Psoas muscle (tissue), 8 donors: ENCODE data around the gene IFNL3. TPM values are rescaled to one million over a fixed set of nuclear protein-coding genes. Genes with fewer than 3 reads are reported as not detected.

Experiments
- ATAC-seq, 4 donors: fragments of 200-7000 bp; cut with Tn5 transposase; one replicate each; pipeline ENCODE4 v1.9.1; 2020; ENCODE audit warnings: moderate library complexity in 3 of 4, mild to moderate bottlenecking in 2 of 4
- DNase-seq, 2 donors: peaks; one replicate each; pipeline ENCODE4 v3.0.0-alpha.2; 2020
- H3K27ac ChIP-seq: fragments of 200-600 bp; one replicate; pipeline ENCODE4 v1.8.0; 2022
- H3K27me3 ChIP-seq, 3 donors: fragments of 200-600 bp in 1 of 3; one replicate each; pipeline versions ENCODE4 v1.6.1 to v1.8.0; 2013 to 2022; ENCODE audit warnings: low read length in 2 of 3, mild to moderate bottlenecking in 2 of 3, moderate library complexity in 1 of 3; ENCODE audit not compliant: insufficient read depth in 3 of 3
- H3K36me3 ChIP-seq, 2 donors: fragments of 200-600 bp in 1 of 2; one replicate each; pipeline versions ENCODE4 v1.6.1 to v1.8.0; 2013 to 2022; ENCODE audit warnings: low read depth in 1 of 2, mild to moderate bottlenecking in 1 of 2, moderate library complexity in 1 of 2; ENCODE audit not compliant: insufficient read depth in 1 of 2
- H3K4me1 ChIP-seq: fragments of 200-600 bp; one replicate; pipeline ENCODE4 v1.8.0; 2022
- H3K4me3 ChIP-seq: fragments of 200-600 bp; one replicate; pipeline ENCODE4 v1.8.0; 2022; ENCODE audit warnings: mild to moderate bottlenecking
- H3K9me3 ChIP-seq: fragments of 200-600 bp; one replicate; pipeline ENCODE4 v1.8.0; 2022
- CTCF ChIP-seq: fragments of 200-600 bp; IDR thresholded peaks from one replicate; pipeline ENCODE4 v1.8.0; 2022; ENCODE audit warnings: antibody characterized with exemption
- WGBS, 3 donors: extraction: QIAGEN DNeasy Blood & Tissue Kit; methylation state at CpG; one replicate each; pipeline versions ENCODE4 v1.1.6 to v1.1.7; 2013; 5-methylcytosine and 5-hydroxymethylcytosine counted together
- intact Hi-C, 2 donors: fragments of 100-400 bp; cut with DNase I; formaldehyde crosslinking; loops; one replicate each; pipeline versions ENCODE4 v1.11.0 to v1.14.2; 2022
- polyA plus RNA-seq, 3 donors: library from polyadenylated mRNA; stranded (reverse); fragments of 200-250 nt; gene quantifications; one replicate each; pipeline ENCODE4 v1.2.3, GENCODE V29; 2013
- total RNA-seq, 4 donors: library from RNA; stranded (reverse); fragmentation: NEBNext Ultra II Directional in 2 of 4; extraction: Animal tissue kit (Norgen Biotek cat#: 25700) in 2 of 4; gene quantifications; one replicate each; pipeline versions ENCODE4 v1.2.1 to v1.2.4, GENCODE V29; 2021 to 2023
- donor health status: healthy with polysubstance abuse.
- donor health status: DM: no; HTN: no; CAD: no; lungs with moderate emphysema.
- donor health status: Bipolar disorder and iron deficiency.
- donor health status: healthy.
- donor health status: DM: yes; HTN: yes; CAD: no.
- donor health status: DM: no; HTN: no; CAD: no.
- donor health status: DM: no; HTN: no; CAD: no.
- donor health status: DM: yes; HTN: yes; CAD: no.

The IFNL3 gene
- total and polyA plus RNA-seq, 7 donors = not detected

DNA sequence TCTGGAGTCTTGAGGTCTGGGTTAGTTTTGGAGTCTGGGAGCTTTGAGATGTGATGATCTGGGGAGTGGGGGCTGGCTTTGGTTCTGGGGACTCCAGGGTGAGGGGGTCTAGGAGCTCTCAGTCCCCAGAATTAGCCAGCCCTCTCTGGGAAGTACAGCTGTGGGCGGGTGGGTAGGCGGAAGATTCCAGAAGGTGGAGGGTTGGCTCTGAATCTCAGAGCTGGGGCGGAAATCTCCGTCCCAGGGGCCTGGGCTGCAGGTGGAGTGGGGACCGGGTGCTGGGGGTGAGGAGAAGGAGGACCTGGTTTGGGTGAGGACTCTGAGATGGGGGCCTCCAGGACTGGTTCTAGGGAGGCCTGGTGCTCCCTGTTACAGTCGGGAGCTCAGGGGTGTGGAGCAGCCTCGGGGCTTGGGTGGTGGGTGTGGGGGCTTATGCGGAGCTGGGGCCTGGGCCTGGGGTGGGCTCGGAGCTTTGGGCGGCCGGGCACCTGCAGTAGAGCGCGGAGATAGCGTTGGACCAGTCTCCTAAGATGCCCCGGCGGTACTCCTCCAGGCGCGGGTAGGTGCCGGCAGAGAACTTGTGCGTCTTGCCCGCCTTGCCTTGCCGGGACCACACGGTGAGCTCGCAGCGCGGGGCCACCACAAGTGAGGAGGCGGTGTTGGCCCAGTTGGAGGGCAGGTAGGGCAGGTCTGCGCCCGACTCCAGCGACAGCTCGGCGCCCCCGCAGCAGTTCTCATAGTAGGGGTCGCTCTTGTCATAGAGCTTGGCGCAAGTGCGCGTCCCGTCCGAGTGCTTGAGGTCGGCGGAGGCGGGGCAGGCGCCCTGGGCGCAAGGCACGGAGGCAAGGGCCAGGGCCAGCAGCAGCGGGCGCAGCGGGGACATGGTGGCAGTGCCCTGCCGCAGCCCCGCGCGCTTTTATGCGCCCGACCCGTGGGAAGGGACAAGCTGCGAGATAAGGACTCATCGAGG is 41.1 kb downstream of the IFNL3 start, which contains the start of gene SYCN:
Gene SYCN (minus strand): TSS at position 892 of the 970 bp plus-strand sequence. CDS start 9 bp downstream, at position 883.
- Histone ChIP-seq H3K36me3 (no peaks in the 10 kb centered on the region), H3K9me3 (no peaks in the 10 kb centered on the region), H3K4me3 (no peak within 1 kb of the TSS), H3K27me3 (peaks cover 0 to 83% (median 30%) of the 10 kb centered on the region in 3 donors), H3K4me1 (no peaks in the 10 kb centered on the region), H3K27ac (no peak within 1 kb of the TSS)
- TF ChIP-seq CTCF = no peak
- 19 to 21% (median 19%) methylated on average over 48 to 57 of the region's 57 CpGs for WGBS, 3 donors
- DNase-seq (no peak), ATAC-seq (no peak)
- intact Hi-C loops = no loop called here

DNA sequence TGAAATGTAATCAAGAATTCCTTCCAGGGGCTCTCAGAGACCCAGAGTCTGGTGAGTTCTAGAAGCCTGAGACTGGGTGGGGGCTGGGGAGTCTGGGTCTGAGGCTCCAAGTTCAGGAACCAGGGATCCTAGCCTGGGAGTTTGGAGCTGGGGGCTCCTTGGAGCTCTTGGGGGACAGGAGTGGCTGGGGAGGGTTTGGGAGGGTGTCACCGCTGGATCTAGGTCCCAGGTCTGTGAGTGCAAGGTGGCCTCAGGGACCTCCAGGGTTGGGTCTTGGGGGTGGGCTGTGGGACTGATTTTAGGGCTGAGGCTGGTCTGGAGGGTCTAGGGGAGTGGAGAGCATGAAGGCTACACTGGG is 41.8 kb downstream of the IFNL3 start:
- no peaks in the 10 kb centered on the region for H3K36me3 ChIP-seq
- TF ChIP-seq CTCF = no peak
- no peaks in the 10 kb centered on the region for H3K9me3 ChIP-seq
- no peak overlapping the region for H3K27ac ChIP-seq
- no peak for ATAC-seq
- intact Hi-C loops = no loop called here
- H3K4me1 ChIP-seq = no peaks in the 10 kb centered on the region
- no peak overlapping the region for H3K4me3 ChIP-seq
- 86 to 100% (median 92%) methylated on average over 1 of the region's 1 CpG for WGBS, 3 donors
- peaks cover 0 to 84% (median 30%) of the 10 kb centered on the region in 3 donors for H3K27me3 ChIP-seq
- no peak for DNase-seq

DNA sequence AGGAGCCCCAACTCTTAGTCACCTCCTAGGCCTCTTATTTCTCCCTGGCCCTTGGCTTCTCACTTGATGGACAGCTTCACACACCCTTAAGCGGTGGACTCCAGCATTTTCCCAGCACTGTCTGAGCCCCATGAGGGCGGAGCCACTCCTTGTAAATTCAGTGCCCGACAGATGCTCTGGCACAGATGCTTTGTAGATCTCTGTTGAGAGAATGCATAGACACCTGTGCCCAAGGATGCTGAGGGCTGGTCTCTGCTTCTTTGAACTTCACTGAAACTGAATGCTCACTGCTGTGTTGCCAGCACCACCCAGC is 44.0 kb downstream of the IFNL3 start:
- no peak for TF ChIP-seq CTCF
- ATAC-seq = no peak
- no peaks in the 10 kb centered on the region for H3K36me3 ChIP-seq
- H3K27me3 ChIP-seq = peaks cover 0 to 96% (median 41%) of the 10 kb centered on the region in 3 donors
- no peak for DNase-seq
- no peak overlapping the region for H3K4me3 ChIP-seq
- H3K4me1 ChIP-seq = no peaks in the 10 kb centered on the region
- 59 to 65% (median 64%) methylated on average over 3 of the region's 3 CpGs for WGBS, 3 donors
- no peaks in the 10 kb centered on the region for H3K9me3 ChIP-seq
- no peak overlapping the region for H3K27ac ChIP-seq
- intact Hi-C loops = no loop called here

DNA sequence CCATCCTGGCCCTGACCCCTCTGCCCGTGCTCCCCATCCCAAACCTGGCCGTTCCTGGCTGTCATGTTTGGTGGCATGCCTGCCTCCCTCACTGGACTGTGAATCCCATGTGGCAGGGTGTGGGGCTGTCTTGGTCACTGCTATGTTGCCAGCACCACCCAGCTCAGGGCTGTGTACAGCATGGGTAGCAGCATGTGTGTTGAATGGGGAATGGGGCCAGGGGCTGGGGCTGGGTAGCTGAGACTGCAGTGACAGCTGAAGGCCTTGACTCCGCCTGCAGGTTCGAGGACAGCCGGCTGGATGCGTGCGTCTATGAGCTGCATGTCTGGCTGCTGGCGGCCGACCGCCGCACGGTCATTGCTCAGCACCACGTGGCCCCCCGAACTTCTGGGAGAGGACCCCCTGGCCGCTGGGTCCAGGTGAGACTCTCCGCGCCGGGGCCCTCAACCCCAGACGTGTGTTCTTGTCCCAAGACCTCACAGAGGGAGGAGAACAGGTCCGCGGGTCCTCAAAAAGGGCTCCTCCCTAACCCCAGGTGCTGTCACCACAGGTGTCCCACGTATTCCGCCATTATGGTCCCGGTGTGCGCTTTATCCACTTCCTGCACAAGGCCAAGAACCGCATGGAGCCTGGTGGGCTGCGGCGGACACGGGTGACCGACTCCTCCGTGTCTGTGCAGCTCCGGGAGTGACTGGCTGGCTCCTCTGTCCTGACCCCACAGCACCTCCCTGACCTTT is 44.6 kb downstream of the IFNL3 start:
- no peaks in the 10 kb centered on the region for H3K9me3 ChIP-seq
- DNase-seq (no peak), ATAC-seq (no peak)
- WGBS, 3 donors = 73 to 76% (median 75%) methylated on average over 25 to 32 of the region's 32 CpGs
- no peaks in the 10 kb centered on the region for H3K36me3 ChIP-seq
- no peaks in the 10 kb centered on the region for H3K4me1 ChIP-seq
- intact Hi-C loops = no loop called here
- no peak for TF ChIP-seq CTCF
- no peak overlapping the region for H3K27ac ChIP-seq
- H3K27me3 ChIP-seq = peaks cover 0 to 94% (median 43%) of the 10 kb centered on the region in 3 donors
- no peak overlapping the region for H3K4me3 ChIP-seq
